Liver (tissue), 9 donors: ENCODE measurements around the gene PLA2G15. TPM values are rescaled to one million over a fixed set of nuclear protein-coding genes. Genes with fewer than 3 reads are reported as not detected.

Experiments used
- DNase-seq: peaks from one replicate; pipeline ENCODE4 v3.0.0-alpha.2; 2017; ENCODE audit warnings: low spot score
- H3K27ac ChIP-seq, 2 donors: one replicate each; pipeline ENCODE4 v1.7.0; 2013; ENCODE audit warnings: inconsistent platforms in 2 of 2, low read length in 2 of 2, control low read depth in 1 of 2, low read depth in 1 of 2, mild to moderate bottlenecking in 1 of 2
- H3K27me3 ChIP-seq, 4 donors: one replicate each; pipeline versions ENCODE4 v1.6.1 to v1.7.0; 2013; ENCODE audit warnings: low read length in 3 of 4, inconsistent platforms in 1 of 4, mild to moderate bottlenecking in 1 of 4, moderate library complexity in 1 of 4; ENCODE audit not compliant: control insufficient read depth in 4 of 4, insufficient read depth in 4 of 4
- H3K36me3 ChIP-seq, 4 donors: one replicate each; pipeline versions ENCODE4 v1.6.1 to v1.7.0; 2013; ENCODE audit warnings: low read length in 3 of 4, mild to moderate bottlenecking in 3 of 4, low read depth in 1 of 4, moderate library complexity in 1 of 4; ENCODE audit not compliant: control insufficient read depth in 4 of 4, insufficient read depth in 3 of 4
- H3K4me1 ChIP-seq, 4 donors: one replicate each; pipeline versions ENCODE4 v1.6.1 to v1.7.0; 2013; ENCODE audit warnings: low read length in 3 of 4, mild to moderate bottlenecking in 3 of 4, moderate library complexity in 1 of 4; ENCODE audit not compliant: control insufficient read depth in 4 of 4, insufficient read depth in 4 of 4
- H3K4me3 ChIP-seq, 3 donors: one replicate each; pipeline versions ENCODE4 v1.6.1 to v1.7.0; 2013; ENCODE audit warnings: low read length in 3 of 3, control low read depth in 1 of 3, low read depth in 1 of 3, mild to moderate bottlenecking in 1 of 3
- H3K9ac ChIP-seq, 2 donors: one replicate each; pipeline ENCODE4 v1.7.0; 2013; ENCODE audit warnings: low read length in 2 of 2, mild to moderate bottlenecking in 2 of 2, moderate library complexity in 2 of 2, control low read depth in 1 of 2, low read depth in 1 of 2
- H3K9me3 ChIP-seq, 4 donors: one replicate each; pipeline versions ENCODE4 v1.6.1 to v1.7.0; 2013; ENCODE audit warnings: low read length in 3 of 4; ENCODE audit not compliant: control insufficient read depth in 4 of 4
- ATF3 ChIP-seq: IDR thresholded peaks from 2 replicates; pipeline ENCODE4 v1.6.1; 2016; ENCODE audit warnings: antibody characterized with exemption
- CTCF ChIP-seq: fragments of 150-350 bp; IDR thresholded peaks from 2 replicates; pipeline ENCODE4 v1.5.1; 2017; ENCODE audit warnings: improper control_type of control experiment, low read depth, low read length; ENCODE audit not compliant: missing input control
- EGR1 ChIP-seq, 2 donors: IDR thresholded peaks; 2 replicates each; pipeline ENCODE4 v1.6.1; 2016 to 2018; ENCODE audit warnings: antibody characterized with exemption in 2 of 2, low read depth in 2 of 2
- FOXA1 ChIP-seq: IDR thresholded peaks from 2 replicates; pipeline ENCODE4 v1.6.1; 2016; ENCODE audit warnings: antibody characterized with exemption
- FOXA2 ChIP-seq: IDR thresholded peaks from 2 replicates; pipeline ENCODE4 v1.6.1; 2016; ENCODE audit warnings: antibody characterized with exemption
- GABPA ChIP-seq, 2 donors: IDR thresholded peaks in 1 of 2; conservative IDR thresholded peaks in 1 of 2; 2 replicates each; pipeline ENCODE4 v1.6.1; 2016; ENCODE audit warnings: antibody characterized with exemption in 2 of 2, mild to moderate bottlenecking in 1 of 2, moderate library complexity in 1 of 2
- HNF4A ChIP-seq, 2 donors: conservative IDR thresholded peaks; 2 replicates each; pipeline ENCODE4 v1.6.1; 2016; ENCODE audit warnings: antibody characterized with exemption in 2 of 2, mild to moderate bottlenecking in 2 of 2
- JUND ChIP-seq, 2 donors: IDR thresholded peaks; 2 replicates each; pipeline ENCODE4 v1.6.1; 2016; ENCODE audit warnings: antibody characterized with exemption in 2 of 2
- MAX ChIP-seq: IDR thresholded peaks from 2 replicates; pipeline ENCODE4 v1.6.1; 2016; ENCODE audit warnings: antibody characterized with exemption
- NR2F2 ChIP-seq: IDR thresholded peaks from 2 replicates; pipeline ENCODE4 v1.6.1; 2016; ENCODE audit warnings: antibody characterized with exemption
- RAD21 ChIP-seq, 2 donors: IDR thresholded peaks; 2 replicates each; pipeline ENCODE4 v1.6.1; 2016; ENCODE audit warnings: antibody characterized with exemption in 2 of 2, mild to moderate bottlenecking in 2 of 2
- REST ChIP-seq: IDR thresholded peaks from 2 replicates; pipeline ENCODE4 v1.6.1; 2016; ENCODE audit warnings: antibody characterized with exemption, mild to moderate bottlenecking
- RXRA ChIP-seq, 2 donors: IDR thresholded peaks; 2 replicates each; pipeline ENCODE4 v1.6.1; 2017 to 2018; ENCODE audit warnings: antibody characterized with exemption in 2 of 2, mild to moderate bottlenecking in 1 of 2
- TAF1 ChIP-seq: conservative IDR thresholded peaks from 2 replicates; pipeline ENCODE4 v1.6.1; 2016; ENCODE audit warnings: antibody characterized with exemption, mild to moderate bottlenecking
- YY1 ChIP-seq: IDR thresholded peaks from 2 replicates; pipeline ENCODE4 v1.6.1; 2016; ENCODE audit warnings: antibody characterized with exemption, mild to moderate bottlenecking
- WGBS: extraction: QIAGEN DNeasy Blood & Tissue Kit; methylation state at CpG from one replicate; pipeline ENCODE4 v1.1.7; 2013; 5-methylcytosine and 5-hydroxymethylcytosine counted together
- polyA plus RNA-seq, 2 donors: library from polyadenylated mRNA; stranded (reverse) in 1 of 2; unstranded in 1 of 2; fragments of 200-250 nt in 1 of 2; fragments of >200 nt in 1 of 2; fragmentation: Nextera tagmentation in 1 of 2; extraction: Ambion mirVana in 1 of 2; gene quantifications; one replicate each; pipeline versions ENCODE4 v1.2.1 to v1.2.3, GENCODE V29; 2013 to 2015
- total RNA-seq, 2 donors: library from RNA; depleted of rRNA; stranded (reverse); fragments of >200 nt; gene quantifications; one replicate each; pipeline ENCODE4 v1.2.3, GENCODE V29; 2014
- donor health status: healthy.
- donor health status: healthy.
- donor health status: healthy.
- donor health status: healthy.
- donor health status: healthy.

The PLA2G15 gene
- total and polyA plus RNA-seq, 4 donors: 4.5 to 19.8 (median 15.1) TPM

GRCh38 chr16:68242926-68243858 lies 2.0 kb upstream of the PLA2G15 start:
- H3K9ac ChIP-seq: no peak overlapping the region
- H3K4me3 ChIP-seq: no peak overlapping the region
- H3K9me3 ChIP-seq: no peaks in the 10 kb centered on the region
- 72% methylated on average over 9 of the region's 9 CpGs for WGBS
- H3K27me3 ChIP-seq: no peaks in the 10 kb centered on the region
- no peak for DNase-seq
- H3K27ac ChIP-seq: no peak overlapping the region
- no peaks in the 10 kb centered on the region for H3K36me3 ChIP-seq
- H3K4me1 ChIP-seq: peaks cover 10 to 50% (median 33%) of the 10 kb centered on the region in 4 donors
- TF ChIP-seq HNF4A (conservative IDR thresholded peaks at IDR 0.05) (peak in 1 of 2 donors; percentile 26), EGR1 (IDR thresholded peaks at IDR 0.05; ENCODE audit: low read depth in 2 of 2) (no peak), GABPA (IDR thresholded peaks at IDR 0.05 in 1 of 2, conservative IDR thresholded peaks at IDR 0.05 in 1 of 2) (no peak), REST (no peak), TAF1 (no peak)

- no peaks in the 10 kb centered on the region for H3K9me3 ChIP-seq
- no peak for TF ChIP-seq HNF4A (conservative IDR thresholded peaks at IDR 0.05)
- no peak for TF ChIP-seq JUND (IDR thresholded peaks at IDR 0.05)
- TF ChIP-seq RXRA (IDR thresholded peaks at IDR 0.05): no peak
- no peak for TF ChIP-seq CTCF
- no peak for TF ChIP-seq MAX
- TF ChIP-seq GABPA (IDR thresholded peaks at IDR 0.05 in 1 of 2, conservative IDR thresholded peaks at IDR 0.05 in 1 of 2): no peak
- no peak for TF ChIP-seq FOXA2
- no peak for TF ChIP-seq ATF3
- no peak for TF ChIP-seq REST
- no peak for TF ChIP-seq RAD21 (IDR thresholded peaks at IDR 0.05)
- TF ChIP-seq NR2F2: no peak
- no peak for TF ChIP-seq FOXA1
- TF ChIP-seq YY1: no peak
- TF ChIP-seq TAF1: no peak
- no peaks in the 10 kb centered on the region for H3K27me3 ChIP-seq
- no peaks in the 10 kb centered on the region for H3K36me3 ChIP-seq
- no peak for DNase-seq
- peaks cover 9 to 48% (median 36%) of the 10 kb centered on the region in 4 donors for H3K4me1 ChIP-seq
- H3K27ac ChIP-seq: peak overlapping the region; percentile 13 to 36
- 8% methylated on average over 20 of the region's 20 CpGs for WGBS
- H3K4me3 ChIP-seq: peak overlapping the region; percentile 74 to 98 (median 91)
- H3K9ac ChIP-seq: peak overlapping the region; percentile 41 to 58
Measured at GRCh38 chr16:68244481-68244902, 681 bp upstream of the PLA2G15 start.
